NCI-H2171 (cell line): ENCODE results near the gene SORL1.
A peak's percentile ranks its signal among the peaks of the same experiment; 100 is the strongest.

ENCODE experiments used
- DNase-seq: peaks from one replicate; lab custom pipeline; 2025; lab: John Stamatoyannopoulos, UW

Gene SORL1

DNA sequence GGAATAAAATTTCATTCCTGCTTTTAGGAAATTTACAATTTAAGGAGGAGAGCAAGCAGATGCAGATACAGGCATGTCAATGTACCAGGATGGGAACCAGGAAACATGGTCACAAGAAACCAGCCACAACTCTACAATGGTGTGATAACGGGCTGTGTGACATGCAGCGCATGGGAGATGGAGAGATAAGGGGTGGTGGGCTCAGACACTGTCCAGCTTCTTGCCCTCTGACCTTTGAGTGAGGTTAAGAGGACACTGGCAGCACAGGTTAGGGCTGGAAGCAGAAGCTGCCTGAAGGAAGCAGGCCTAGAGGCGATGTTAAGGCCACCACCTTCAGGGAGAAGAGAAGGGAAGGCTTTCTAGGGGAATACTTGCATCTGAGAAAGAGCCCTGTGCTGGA is 3.0 kb downstream of the SORL1 start:
- no peak for DNase-seq

DNA sequence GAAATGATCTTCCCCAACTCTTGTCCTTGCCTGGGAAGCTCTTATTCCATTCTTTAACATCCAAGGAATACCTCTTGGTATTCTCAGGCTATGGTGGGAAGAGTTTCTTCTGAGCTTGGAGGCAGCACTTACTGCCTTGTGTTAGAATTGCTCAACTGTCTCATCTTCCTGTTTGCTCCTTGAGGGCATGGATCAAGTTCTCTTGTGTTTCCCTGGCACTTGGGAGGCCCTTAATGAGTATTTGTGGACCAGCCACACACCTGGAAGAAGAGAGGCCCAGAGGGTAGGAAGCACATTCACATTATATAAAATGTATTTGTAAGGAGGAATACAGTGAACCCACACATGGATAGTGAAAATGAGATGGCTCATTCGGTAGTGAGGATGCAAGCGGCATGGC is 4.0 kb downstream of the SORL1 start:
- no peak for DNase-seq

GRCh38 chr11:121456816-121457431 is 4.8 kb downstream of the SORL1 start:
- DNase-seq, result no peak

DNA sequence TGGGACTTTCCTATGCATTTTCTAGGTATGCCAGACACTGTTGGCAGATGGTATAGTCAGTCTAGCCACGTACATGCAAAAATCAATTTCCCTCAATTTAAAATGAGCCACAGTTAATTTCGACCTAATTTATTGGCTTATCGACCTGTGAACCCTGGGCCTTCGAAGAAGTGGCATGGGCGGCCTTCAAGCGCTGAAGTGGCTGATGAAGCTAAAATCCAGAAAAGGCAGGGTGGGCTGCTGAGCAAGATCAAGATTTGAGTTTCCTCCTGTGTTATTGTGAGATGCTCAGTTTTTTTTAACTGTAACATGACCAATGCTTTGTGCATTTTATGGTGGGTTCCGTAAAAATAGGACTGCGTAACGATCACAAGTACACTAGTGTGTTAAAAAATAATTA is 6.4 kb downstream of the SORL1 start:
- DNase-seq, result no peak

- no peak for DNase-seq
These were observed 7.4 kb downstream of the SORL1 start for GRCh38 chr11:121459413-121460017.

DNA sequence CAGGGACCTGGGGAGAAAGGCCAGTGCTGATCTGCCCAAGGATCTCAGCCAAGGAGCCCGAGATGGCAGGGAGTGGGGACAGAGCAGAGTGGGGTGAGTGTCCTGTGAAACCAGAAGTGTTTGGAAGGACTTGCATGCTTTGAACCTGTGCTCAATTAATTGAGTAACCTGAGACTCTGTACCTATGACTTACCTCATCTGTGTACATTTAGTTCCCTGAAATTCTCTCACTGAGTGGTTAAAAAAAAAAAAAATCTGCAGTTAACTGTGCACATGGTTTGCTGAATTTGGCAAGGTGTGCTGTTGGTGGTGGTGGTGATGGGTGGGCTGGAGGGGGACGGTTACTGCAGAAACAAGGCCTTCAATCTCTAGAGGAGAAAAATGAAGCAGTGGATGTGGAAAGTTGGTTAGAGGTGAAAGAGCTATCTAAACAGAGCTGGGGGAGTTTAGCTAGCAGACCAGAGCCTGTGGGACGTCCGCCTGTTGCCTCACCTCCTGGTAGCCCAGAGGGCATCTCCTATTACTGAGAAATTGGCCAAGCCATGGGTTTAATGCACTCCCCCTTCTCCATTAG is 8.9 kb downstream of the SORL1 start:
- no peak for DNase-seq

GRCh38 chr11:121461843-121462242 is 9.7 kb downstream of the SORL1 start:
- DNase-seq, result no peak

GRCh38 chr11:121463689-121464335 is 11.7 kb downstream of the SORL1 start:
- no peak for DNase-seq

GRCh38 chr11:121464352-121464946 is 12.3 kb downstream of the SORL1 start:
- no peak for DNase-seq

DNA sequence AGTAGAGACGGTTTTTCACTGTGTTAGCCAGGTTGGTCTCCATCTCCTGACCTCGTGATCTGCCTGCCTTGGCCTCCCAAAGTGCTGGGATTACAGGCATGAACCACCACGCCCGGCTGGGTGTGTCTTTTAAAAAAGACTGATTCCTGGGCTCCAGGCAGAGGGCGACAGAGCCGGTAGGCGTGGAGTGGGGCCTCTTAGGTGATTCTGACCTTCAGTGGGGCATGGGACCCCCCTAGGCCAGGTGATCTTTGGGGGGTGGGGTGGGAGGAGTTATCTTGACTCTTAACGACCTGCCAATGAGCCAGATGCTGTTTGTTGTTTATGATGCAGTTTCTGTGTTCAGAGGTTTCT is 13.6 kb downstream of the SORL1 start:
- no peak for DNase-seq

DNA sequence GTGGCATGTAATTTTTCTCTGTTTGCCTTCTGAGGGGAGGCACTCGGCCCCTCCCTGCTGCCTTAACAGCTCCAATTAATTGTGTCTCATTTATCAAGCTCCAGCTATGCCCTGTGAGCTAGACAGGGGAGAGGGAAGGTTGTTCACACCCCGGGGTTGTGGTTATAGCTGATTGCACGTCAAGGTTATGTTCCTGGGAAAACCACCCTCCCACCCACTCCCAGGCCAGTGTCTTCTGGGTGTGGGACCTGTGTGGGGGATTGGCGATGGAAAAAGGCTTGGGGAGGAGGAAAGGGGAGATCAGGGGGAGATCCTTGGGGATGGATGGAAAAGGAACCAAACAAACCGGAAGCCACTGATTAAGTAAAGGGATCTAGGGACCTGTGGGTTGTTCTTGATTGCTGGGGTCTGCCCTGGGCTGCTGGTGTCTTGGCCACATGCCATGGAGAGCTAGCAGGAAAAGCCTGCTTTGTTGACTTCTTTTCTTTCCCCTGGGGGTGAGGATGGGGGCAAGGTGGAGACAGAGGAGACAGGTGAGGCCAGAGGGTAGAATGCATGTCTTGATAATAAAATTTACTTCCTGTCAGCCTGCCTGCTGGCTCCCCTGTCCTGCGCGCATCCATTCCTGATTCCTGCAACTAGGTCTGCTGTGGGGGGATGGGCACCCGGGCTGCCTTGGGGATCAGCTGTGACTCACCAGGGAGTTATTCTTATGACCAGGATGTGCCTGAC is 14.1 kb downstream of the SORL1 start:
- peak; percentile 72 for DNase-seq

DNA sequence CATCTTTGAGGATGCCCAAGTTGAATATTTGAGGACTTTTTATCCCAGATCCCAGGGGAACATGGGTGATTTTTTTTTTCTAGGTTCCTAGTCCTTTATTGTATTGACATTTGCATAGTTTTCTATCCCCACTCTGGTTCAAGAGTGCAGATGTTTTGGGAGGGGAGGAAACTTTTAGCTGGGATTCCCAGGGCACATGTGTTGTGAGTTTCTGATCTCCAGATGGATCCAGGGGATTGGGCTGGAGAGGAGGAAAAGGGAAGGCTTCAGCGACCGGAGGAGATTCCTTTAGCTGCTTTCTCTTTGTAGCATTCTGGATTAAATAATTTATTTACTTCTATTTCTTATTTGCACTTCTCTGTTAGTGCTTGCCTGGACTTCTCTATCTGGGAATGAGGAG is 15.4 kb downstream of the SORL1 start:
- no peak for DNase-seq

GRCh38 chr11:121467965-121468364 is 15.9 kb downstream of the SORL1 start:
- DNase-seq, result no peak

DNA sequence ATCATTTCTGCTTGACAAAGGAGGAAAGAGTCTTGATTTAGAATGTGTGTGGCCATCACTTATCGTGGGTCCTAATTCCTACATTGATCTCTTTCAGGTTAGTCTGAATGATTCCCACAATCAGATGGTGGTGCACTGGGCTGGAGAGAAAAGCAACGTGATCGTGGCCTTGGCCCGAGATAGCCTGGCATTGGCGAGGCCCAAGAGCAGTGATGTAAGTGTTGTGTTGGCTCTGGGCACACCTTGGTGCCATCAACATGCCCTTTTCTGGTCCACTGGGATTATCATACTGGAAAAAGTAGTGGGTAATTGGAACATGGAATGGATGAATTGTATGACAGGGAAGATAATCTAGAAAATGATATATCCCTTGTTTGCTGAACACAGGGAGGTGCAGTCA is 17.8 kb downstream of the SORL1 start:
- DNase-seq, result no peak

DNA sequence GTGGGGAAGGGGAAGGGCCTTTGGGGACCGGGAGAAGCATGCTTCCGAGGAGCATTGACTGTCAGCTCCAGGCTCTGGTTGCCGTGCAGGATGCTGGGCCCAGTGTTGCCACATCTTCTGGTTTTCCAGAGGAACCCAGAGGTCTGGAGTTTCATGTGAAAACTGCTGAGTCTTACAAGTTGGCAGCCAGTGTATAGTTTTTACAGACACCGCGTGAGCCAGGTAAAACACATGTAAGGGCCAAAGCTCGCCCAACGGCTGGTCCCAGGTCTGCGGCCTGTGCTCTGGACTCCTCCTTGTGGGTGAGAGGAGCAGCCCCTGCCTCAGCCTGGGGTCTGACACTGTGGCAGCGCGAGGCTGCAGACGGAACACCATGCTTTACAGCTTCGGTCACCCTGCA is 19.1 kb downstream of the SORL1 start:
- DNase-seq, result no peak

- no peak for DNase-seq
These were observed 20.2 kb downstream of the SORL1 start for GRCh38 chr11:121472312-121472711.

- no peak for DNase-seq
These were observed 21.1 kb downstream of the SORL1 start for GRCh38 chr11:121473064-121473777.

DNA sequence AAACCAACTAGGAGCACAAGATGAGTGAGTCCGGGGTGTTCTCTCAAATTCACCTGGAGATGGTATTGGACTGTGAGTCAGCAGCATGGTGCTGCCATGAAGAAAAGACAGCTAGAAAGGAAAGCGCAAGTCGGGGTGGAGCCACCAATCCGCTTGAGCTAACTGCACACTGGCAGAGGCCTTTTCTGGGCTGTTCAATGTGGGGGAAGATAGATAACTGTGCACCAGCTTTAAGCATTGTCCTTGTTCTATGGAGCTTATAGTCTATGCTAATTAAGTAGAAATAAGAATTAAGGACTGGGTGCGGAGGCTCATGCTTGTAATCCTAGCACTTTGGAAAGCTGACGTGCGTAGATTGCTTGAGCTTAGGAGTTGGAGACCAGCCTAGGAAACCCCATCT is 22.6 kb downstream of the SORL1 start:
- DNase-seq, result no peak

DNA sequence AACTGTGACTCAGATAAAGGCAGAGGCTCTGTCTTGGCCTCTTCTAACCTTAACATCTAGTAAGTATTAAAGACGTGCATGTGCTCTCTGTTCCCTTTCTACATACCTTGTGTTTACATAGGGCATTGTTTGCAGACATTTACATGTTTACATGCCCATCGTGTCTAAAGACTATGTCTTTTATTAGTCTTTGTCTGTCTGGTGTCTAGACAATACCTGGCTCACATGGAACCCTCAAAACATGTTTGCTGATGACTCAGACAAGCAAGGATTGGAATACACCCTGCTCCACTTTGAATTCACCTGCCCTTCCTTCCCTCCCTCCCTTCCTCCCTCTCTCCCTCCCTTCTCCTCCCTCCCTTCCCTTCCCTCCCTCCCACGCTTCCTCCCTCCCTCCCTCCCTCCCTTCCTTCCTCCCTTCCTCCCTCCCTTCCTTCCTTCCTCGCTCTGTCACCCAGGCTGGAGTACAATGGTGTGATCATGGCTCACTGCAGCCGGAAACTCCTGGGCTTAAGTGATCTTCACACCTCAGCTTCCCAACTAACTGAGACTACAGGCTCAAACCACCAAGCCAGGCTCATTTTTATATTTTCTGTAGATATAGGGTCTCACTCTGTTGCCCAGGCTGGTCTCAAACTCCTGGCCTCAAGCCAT is 24.4 kb downstream of the SORL1 start:
- no peak for DNase-seq

- no peak for DNase-seq
These were observed 26.2 kb downstream of the SORL1 start for GRCh38 chr11:121478226-121478894.
